Esophagus (tissue), 2 donors: ENCODE measurements around the gene DOCK4. TPM values are rescaled to one million over a fixed set of nuclear protein-coding genes. Genes with fewer than 3 reads are reported as not detected.

Source experiments
- H3K27ac ChIP-seq, 2 donors: one replicate each; pipeline ENCODE4 v1.5.1; 2013; ENCODE audit warnings: low read depth in 2 of 2, mild to moderate bottlenecking in 2 of 2, inconsistent platforms in 1 of 2, low read length in 1 of 2, moderate library complexity in 1 of 2
- H3K27me3 ChIP-seq, 2 donors: one replicate each; pipeline ENCODE4 v1.6.1; 2013; ENCODE audit warnings: low read length in 2 of 2, control low read depth in 1 of 2, mild to moderate bottlenecking in 1 of 2; ENCODE audit not compliant: insufficient read depth in 2 of 2, control insufficient read depth in 1 of 2
- H3K36me3 ChIP-seq, 2 donors: one replicate each; pipeline ENCODE4 v1.6.1; 2013; ENCODE audit warnings: low read length in 1 of 2; ENCODE audit not compliant: control insufficient read depth in 2 of 2, insufficient read depth in 2 of 2
- H3K4me1 ChIP-seq, 2 donors: one replicate each; pipeline ENCODE4 v1.6.1; 2013; ENCODE audit warnings: low read length in 1 of 2; ENCODE audit not compliant: control insufficient read depth in 2 of 2, insufficient read depth in 2 of 2
- H3K4me3 ChIP-seq, 2 donors: one replicate each; pipeline ENCODE4 v1.5.1; 2013; ENCODE audit warnings: low read length in 2 of 2, mild to moderate bottlenecking in 2 of 2, low read depth in 1 of 2, moderate library complexity in 1 of 2
- H3K9me3 ChIP-seq, 2 donors: one replicate each; pipeline ENCODE4 v1.6.1; 2013; ENCODE audit warnings: mild to moderate bottlenecking in 2 of 2, low read depth in 1 of 2, low read length in 1 of 2, moderate library complexity in 1 of 2; ENCODE audit not compliant: control insufficient read depth in 2 of 2, insufficient read depth in 1 of 2
- WGBS, 2 donors: extraction: QIAGEN DNeasy Blood & Tissue Kit; methylation state at CpG; one replicate each; pipeline ENCODE4 v1.1.7; 2013; 5-methylcytosine and 5-hydroxymethylcytosine counted together
- polyA plus RNA-seq, 2 donors: library from polyadenylated mRNA; stranded (reverse); fragments of 200-250 nt; gene quantifications; one replicate each; pipeline ENCODE4 v1.2.3, GENCODE V29; 2013
- donor health status: healthy with polysubstance abuse.
- donor health status: Bipolar disorder and iron deficiency.

The DOCK4 gene
- polyA plus RNA-seq, 2 donors = 1.8 to 2.9 TPM

DNA sequence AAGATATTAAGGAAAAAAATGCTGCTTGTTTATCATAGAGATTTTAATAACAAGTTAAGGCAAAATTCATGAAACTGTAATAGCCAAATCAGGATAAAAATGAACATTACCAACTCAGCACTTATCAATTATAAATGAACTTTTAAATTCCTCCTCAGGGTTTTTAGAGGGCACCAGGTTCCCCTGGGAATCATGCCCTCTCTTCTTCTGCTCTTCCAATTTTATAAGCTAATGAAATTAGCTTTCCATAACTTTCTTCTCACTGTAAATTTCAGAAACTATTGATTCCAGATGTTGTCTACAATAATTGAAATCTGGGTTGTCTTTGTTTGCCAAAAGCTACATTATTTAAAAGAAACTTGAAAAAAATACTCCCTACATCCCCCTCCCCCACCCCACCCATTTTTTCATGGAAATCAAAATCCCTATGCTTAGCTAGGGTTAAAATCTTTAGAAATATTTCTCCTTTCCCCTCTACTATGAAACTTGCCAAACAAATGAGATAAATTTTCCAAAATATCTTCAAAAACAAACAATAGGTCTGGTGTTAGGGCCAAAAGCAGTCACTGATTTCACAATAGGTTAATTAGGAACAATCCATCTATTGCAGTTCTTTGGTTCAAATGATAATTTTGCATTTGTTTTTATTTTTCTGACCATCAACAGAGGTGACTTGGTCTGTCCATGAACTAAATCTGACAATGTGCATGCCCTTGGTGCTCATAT lies 187.7 kb downstream of the DOCK4 start:
- no peak overlapping the region for H3K27ac ChIP-seq
- no peaks in the 10 kb centered on the region for H3K27me3 ChIP-seq
- H3K4me1 ChIP-seq = no peaks in the 10 kb centered on the region
- H3K9me3 ChIP-seq = no peaks in the 10 kb centered on the region
- no peaks in the 10 kb centered on the region for H3K36me3 ChIP-seq
- H3K4me3 ChIP-seq = no peak overlapping the region

DNA sequence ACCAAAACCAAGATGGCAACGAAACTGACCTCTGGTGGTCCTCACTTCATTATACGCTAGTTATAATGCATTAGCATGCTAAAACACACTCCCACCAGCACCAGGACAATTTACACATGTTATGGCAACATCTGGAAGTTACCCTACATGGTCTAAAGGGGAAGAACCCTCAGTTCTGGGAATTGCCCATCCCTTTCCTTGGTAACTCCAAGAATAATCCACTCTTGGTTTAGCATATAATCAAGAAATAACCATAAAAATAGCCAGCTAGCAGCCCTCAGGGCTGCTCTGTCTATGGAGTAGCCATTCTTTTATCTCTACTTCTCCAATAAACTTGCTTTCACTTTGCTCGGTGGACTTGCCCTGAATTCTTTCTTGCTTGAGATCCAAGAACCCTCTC lies 191.1 kb downstream of the DOCK4 start:
- Histone ChIP-seq H3K4me3 (no peak overlapping the region), H3K27ac (no peak overlapping the region)
- WGBS, 2 donors = 86 to 89% methylated on average over 3 of the region's 3 CpGs

GRCh38 chr7:112014347-112014746 lies 191.9 kb downstream of the DOCK4 start:
- Histone ChIP-seq H3K36me3 (no peaks in the 10 kb centered on the region), H3K9me3 (no peaks in the 10 kb centered on the region), H3K27ac (no peak overlapping the region), H3K4me1 (peaks cover 0 to 2% of the 10 kb centered on the region in 2 donors), H3K4me3 (no peak overlapping the region), H3K27me3 (no peaks in the 10 kb centered on the region)
- WGBS, 2 donors = 92 to 97% methylated on average over 1 of the region's 1 CpG

More for the DNA sequence above, 191.1 kb downstream of the DOCK4 start:
- no peaks in the 10 kb centered on the region for H3K9me3 ChIP-seq
- no peaks in the 10 kb centered on the region for H3K27me3 ChIP-seq
- no peaks in the 10 kb centered on the region for H3K36me3 ChIP-seq
- H3K4me1 ChIP-seq = peaks cover 0 to 2% of the 10 kb centered on the region in 2 donors

DNA sequence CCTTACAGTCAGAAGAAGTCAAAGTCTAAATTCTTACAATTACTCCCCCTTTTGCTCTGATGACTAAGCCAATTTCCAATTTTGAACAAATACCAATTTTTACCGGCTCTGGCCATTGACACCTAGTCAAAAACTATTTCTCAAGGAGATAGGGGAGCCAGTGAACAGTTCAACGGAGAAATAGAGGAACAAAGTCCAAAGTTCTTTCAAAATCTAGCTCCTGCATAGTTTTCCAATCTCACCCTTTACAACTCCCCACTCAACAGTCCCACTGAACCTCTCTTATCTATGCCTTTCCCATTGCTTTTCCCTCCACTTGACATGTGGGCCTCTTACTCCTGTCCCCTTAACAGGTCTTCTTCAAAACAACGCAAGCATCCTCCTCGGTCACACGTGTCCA lies 192.9 kb downstream of the DOCK4 start:
- no peaks in the 10 kb centered on the region for H3K9me3 ChIP-seq

GRCh38 chr7:112012242-112012641 lies 194.0 kb downstream of the DOCK4 start:
- Histone ChIP-seq H3K4me1 (peaks cover 0 to 2% of the 10 kb centered on the region in 2 donors), H3K9me3 (no peaks in the 10 kb centered on the region), H3K27ac (no peak overlapping the region), H3K27me3 (no peaks in the 10 kb centered on the region), H3K4me3 (no peak overlapping the region), H3K36me3 (no peaks in the 10 kb centered on the region)
- 60 to 66% methylated on average over 5 of the region's 5 CpGs for WGBS, 2 donors

More for the DNA sequence above, 192.9 kb downstream of the DOCK4 start:
- H3K4me1 ChIP-seq = peaks cover 0 to 2% of the 10 kb centered on the region in 2 donors
- H3K27ac ChIP-seq = no peak overlapping the region
- no peaks in the 10 kb centered on the region for H3K27me3 ChIP-seq
- WGBS, 2 donors = 76 to 90% methylated on average over 5 of the region's 5 CpGs
- no peaks in the 10 kb centered on the region for H3K36me3 ChIP-seq
- no peak overlapping the region for H3K4me3 ChIP-seq

GRCh38 chr7:112010994-112011393 lies 195.2 kb downstream of the DOCK4 start:
- Histone ChIP-seq H3K36me3 (no peaks in the 10 kb centered on the region), H3K27ac (no peak overlapping the region), H3K9me3 (no peaks in the 10 kb centered on the region), H3K27me3 (no peaks in the 10 kb centered on the region), H3K4me3 (no peak overlapping the region), H3K4me1 (peaks cover 0 to 2% of the 10 kb centered on the region in 2 donors)
- 60 to 66% methylated on average over 4 of the region's 4 CpGs for WGBS, 2 donors

- WGBS, 2 donors = 88 to 92% methylated on average over 2 of the region's 2 CpGs
- no peak overlapping the region for H3K4me3 ChIP-seq
- no peaks in the 10 kb centered on the region for H3K36me3 ChIP-seq
- H3K27me3 ChIP-seq = no peaks in the 10 kb centered on the region
- H3K4me1 ChIP-seq = peaks cover 0 to 2% of the 10 kb centered on the region in 2 donors
- no peak overlapping the region for H3K27ac ChIP-seq
- no peaks in the 10 kb centered on the region for H3K9me3 ChIP-seq
These were observed 196.1 kb downstream of the DOCK4 start for GRCh38 chr7:112010109-112010508.

DNA sequence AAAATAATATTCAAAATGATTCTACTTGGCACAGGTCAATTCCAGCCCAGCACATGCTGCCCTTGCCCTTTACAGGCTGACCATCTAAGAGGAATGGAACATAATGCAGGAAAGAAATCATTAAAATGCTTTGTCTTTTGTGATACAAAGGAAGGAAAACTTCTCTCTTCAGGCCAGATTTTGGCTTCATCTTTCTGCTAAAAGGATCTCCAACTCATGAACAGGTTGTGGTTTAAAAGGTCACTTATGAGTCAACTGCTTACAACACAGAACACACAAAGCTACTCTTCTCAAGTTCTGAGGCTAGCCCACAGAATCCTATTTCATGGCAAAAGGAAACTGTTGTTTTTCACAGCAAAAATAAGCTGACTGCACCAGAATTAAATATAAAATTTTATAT lies 197.1 kb downstream of the DOCK4 start:
- H3K36me3 ChIP-seq = no peaks in the 10 kb centered on the region
- H3K27me3 ChIP-seq = no peaks in the 10 kb centered on the region
- no peak overlapping the region for H3K27ac ChIP-seq
- H3K4me3 ChIP-seq = no peak overlapping the region
- H3K9me3 ChIP-seq = no peaks in the 10 kb centered on the region
- peaks cover 0 to 2% of the 10 kb centered on the region in 2 donors for H3K4me1 ChIP-seq

GRCh38 chr7:112007185-112007584 lies 199.0 kb downstream of the DOCK4 start:
- H3K4me3 ChIP-seq = no peak overlapping the region
- no peaks in the 10 kb centered on the region for H3K9me3 ChIP-seq
- no peak overlapping the region for H3K27ac ChIP-seq
- H3K4me1 ChIP-seq = peaks cover 0 to 2% of the 10 kb centered on the region in 2 donors
- 95 to 96% methylated on average over 4 of the region's 4 CpGs for WGBS, 2 donors
- no peaks in the 10 kb centered on the region for H3K36me3 ChIP-seq
- H3K27me3 ChIP-seq = no peaks in the 10 kb centered on the region

DNA sequence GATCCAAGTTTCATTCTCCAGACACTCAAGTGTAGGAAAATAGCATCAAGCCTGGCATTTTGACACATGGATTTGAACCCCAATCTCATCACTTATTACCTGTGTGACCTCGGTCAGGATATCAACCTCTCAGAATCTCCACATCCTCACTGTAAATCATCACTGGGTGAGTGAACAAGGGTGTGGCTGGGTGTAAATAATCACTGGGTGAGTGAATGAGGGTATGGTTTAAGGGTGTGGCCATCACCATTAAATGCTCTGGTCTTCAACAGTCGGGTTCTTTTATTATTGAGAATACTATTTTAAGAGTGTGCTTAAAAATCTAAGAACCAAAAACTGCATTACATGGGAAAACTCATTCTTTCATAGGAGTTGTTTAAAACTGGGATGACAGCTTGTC lies 200.1 kb downstream of the DOCK4 start:
- Histone ChIP-seq H3K36me3 (no peaks in the 10 kb centered on the region), H3K27me3 (no peaks in the 10 kb centered on the region), H3K4me3 (no peak overlapping the region), H3K4me1 (peaks cover 0 to 2% of the 10 kb centered on the region in 2 donors), H3K9me3 (no peaks in the 10 kb centered on the region), H3K27ac (no peak overlapping the region)
- 80 to 87% methylated on average over 2 of the region's 2 CpGs for WGBS, 2 donors
